ENCODE data around the gene OBSCN.

OBSCN gene, protein sequence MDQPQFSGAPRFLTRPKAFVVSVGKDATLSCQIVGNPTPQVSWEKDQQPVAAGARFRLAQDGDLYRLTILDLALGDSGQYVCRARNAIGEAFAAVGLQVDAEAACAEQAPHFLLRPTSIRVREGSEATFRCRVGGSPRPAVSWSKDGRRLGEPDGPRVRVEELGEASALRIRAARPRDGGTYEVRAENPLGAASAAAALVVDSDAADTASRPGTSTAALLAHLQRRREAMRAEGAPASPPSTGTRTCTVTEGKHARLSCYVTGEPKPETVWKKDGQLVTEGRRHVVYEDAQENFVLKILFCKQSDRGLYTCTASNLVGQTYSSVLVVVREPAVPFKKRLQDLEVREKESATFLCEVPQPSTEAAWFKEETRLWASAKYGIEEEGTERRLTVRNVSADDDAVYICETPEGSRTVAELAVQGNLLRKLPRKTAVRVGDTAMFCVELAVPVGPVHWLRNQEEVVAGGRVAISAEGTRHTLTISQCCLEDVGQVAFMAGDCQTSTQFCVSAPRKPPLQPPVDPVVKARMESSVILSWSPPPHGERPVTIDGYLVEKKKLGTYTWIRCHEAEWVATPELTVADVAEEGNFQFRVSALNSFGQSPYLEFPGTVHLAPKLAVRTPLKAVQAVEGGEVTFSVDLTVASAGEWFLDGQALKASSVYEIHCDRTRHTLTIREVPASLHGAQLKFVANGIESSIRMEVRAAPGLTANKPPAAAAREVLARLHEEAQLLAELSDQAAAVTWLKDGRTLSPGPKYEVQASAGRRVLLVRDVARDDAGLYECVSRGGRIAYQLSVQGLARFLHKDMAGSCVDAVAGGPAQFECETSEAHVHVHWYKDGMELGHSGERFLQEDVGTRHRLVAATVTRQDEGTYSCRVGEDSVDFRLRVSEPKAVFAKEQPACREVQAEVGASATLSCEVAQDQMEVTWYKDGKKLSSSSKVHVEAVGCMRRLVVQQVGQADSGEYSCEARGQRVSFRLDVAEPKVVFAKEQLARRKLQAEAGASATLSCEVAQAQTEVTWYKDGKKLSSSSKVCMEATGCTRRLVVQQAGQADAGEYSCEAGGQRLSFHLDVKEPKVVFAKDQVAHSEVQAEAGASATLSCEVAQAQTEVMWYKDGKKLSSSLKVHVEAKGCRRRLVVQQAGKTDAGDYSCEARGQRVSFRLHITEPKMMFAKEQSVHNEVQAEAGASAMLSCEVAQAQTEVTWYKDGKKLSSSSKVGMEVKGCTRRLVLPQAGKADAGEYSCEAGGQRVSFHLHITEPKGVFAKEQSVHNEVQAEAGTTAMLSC (N-terminal part only)

DNA sequence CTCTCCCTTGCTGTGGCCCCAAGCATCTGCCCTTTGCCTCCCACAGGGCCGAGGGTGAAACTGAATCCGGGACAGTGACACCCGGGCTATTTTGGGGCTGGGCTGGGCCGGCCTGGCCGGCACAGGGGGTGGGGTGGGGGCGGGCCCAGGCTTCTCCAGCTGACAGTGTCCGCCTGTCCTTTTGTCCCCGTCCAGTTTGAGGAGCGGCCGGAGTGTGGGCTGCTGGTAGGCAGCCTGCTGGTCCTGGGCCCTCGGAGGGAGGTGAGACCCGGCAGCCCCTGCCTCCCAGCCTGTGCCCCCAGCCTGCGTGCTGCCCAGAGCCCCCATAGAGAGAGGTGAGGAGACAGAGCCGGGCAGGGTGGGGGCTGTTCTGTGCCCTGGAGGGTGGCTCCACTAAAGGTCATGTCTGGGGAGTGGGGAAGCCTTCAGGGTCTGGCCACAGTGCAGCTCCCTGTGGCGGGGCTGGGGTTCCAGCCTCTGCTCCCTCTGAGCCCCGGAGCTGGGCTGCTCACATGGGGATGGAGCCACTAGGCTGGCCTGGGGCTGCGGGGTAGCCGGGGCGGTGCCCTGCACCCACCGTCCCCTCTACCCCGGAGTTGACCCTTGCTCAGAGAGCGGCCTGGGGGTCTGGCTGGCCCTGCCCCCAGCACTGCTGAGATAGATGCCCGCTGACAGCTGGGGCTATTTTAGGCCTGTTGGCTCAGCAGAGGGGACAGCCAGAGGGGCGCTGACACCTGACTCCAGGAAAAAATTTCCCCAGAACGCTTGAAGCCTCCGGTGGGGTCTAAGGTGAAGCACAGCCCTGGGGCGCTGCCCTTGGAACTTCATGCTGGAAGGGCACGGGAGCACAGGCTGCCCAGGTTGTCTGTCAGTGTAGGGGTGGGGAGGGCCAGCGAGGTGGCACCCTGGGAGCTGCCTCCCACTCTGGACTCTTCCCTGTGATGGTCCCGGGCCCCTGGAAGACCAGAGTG, at the start of gene OBSCN:
Gene OBSCN (plus strand): TSS at position 194 of the 971 bp plus-strand sequence. CDS start 3,740 bp downstream, outside the sequence.
- no peak for DNase-seq

GRCh38 chr1:228158151-228159007, 49.5 kb upstream of the OBSCN start:
- no peak for DNase-seq

GRCh38 chr1:228159008-228159665, 48.7 kb upstream of the OBSCN start:
- no peak for DNase-seq

DNA sequence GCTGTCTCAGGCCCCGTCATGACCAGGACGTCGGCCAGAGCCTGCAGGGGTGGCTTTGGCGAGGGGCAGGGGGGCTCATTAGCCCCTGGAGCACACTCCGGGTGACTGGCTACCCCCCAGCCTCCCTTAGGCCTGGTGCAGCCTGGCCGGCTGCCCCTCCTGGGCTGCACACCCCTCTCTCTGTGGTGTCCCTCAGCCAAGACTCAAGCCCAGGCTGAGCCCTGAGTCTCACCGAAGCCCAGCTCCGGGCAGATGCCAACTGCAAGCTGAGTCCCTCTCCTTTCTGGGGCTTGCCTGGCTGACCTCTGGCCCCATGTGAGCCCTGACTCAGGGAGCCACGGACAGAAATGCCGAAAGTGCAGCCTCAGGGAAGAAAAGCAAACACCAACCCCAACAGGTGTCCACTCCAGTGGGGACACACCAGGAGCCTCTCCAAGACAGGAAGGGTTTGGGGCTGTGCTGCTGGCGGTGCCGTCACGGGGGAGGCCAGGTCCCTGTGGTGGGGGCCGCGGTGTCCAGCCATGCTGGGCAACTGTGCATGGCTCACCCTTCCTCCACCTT, 47.6 kb upstream of the OBSCN start:
- no peak for DNase-seq

DNA sequence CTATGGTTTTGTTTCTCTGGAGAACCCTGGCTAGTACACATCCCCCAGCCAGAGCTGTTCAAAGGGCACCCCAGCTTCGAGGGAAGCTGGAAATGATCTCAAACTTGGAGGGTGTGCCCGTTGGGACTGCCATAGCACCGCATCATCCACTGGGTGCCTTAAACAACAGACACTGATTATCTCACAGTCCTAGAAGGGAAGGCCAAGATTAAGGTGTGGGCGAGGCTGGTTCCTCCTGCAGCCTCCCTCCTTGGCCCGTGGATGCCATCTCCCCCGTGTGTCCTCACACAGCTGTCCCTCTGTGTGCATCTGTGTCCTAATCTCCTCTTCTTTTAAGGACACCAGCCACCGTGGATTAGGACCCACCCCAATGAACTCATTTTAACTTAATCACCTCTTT, 46.5 kb upstream of the OBSCN start:
- no peak for DNase-seq

GRCh38 chr1:228161866-228162265, 46.0 kb upstream of the OBSCN start:
- DNase-seq: no peak

DNA sequence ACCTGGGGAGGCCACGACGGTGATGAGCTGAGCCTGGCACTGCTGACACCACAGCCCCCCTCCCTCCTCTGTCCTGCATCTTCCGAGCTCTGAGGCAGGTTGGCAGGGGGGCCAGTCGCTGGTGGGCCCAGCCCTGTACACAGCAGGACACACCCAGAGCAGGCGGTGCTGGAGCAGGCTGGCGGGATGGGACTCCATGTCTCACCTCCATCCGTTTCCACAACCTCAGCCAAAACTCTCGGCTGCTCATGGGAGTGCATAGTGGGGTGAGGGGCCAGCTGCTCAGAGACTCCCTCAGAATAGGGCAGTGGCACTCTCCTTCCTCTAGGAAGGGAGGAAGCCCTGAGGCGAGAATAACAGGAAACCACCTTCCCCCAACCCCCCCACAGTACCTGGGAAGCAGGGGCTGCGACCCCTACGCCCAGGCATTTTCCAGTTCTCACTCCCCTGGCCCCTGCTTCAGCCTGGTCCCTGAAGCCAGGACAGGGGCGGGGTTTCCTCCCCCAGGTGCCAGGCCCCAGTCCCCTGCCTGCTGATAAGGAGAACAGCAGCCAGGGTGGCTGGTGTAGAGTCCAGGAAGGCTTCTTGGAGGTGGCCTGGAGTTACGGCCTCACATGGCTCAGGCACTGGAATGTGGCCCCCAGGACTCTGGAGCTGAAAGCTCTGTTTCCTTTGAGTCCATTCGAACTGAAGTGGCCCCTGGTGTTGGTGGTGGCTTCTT, 45.4 kb upstream of the OBSCN start:
- no peak for DNase-seq

GRCh38 chr1:228163007-228163753, 44.7 kb upstream of the OBSCN start:
- DNase-seq: no peak

DNA sequence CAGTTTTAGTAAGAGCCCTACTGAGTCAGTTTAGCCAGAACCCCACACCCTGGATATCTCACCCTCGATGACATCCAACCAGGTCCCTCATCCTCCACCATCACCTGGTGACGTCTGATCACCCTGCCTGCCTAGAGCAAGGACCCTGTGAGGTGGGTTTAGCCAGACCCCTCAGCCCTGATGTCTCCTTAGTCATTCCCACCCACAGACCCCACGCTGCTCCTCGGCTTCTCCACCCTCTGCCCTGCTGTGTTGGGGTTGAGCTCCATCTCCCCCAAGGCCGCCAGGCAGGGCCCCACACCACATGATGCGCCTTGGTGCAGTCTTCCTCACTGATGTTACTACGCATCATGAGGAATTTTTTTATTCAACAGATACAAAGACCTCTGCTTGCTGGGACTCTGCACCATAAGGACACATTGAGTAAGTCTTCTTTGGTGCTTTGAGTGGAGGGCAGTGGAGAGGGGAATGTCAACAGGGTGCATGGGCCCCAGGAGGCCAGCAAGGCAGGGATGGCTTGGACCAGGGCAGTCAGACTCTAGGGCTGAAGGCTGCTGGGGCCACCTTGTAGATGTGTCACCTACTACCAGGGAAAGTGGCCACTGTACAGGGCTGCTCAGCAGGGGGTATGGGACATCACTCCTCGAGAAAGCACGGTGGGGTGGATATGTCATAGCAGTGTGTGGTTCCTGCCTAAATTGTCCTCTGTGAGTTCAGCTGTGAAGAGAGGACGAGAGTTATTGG, 43.9 kb upstream of the OBSCN start:
- DNase-seq: no peak

GRCh38 chr1:228164561-228165371, 43.1 kb upstream of the OBSCN start:
- DNase-seq: peak; percentile 53

DNA sequence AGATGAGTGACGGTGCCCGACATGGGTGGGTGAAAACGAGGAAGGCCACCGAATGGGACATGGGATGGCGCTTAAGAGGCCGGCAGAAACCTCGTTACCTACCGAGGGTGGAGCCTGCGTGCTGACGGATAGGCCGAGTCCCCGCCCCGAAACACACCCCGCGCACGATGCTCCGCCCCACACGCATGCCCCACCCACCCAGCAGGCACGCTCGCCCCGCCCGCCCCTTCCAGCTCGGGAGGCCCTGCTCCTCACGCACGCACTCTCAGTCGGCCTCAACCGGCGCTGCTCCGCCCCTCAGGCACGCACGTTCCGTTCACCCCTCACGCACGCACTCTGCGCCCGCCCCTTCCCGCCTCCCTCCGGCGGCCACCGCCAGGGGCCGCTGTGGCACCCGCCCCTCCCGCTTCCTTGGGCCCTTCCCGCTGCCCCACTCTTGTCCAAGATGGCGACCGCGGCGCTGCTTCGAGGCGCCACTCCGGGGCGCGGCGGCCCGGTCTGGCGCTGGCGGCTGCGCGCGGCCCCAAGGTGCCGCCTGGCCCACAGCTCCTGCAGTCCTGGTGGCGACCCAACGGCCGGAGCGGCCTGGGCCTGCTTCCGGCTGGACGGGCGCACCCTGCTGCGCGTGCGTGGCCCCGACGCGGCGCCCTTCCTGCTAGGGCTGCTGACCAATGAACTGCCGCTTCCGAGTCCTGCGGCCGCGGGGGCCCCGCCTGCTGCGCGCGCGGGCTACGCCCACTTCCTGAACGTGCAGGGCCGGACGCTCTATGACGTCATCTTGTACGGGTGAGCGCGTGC, 42.3 kb upstream of the OBSCN start, which contains the start of gene IBA57:
Gene IBA57 (plus strand): TSS at position 433 of the 798 bp plus-strand sequence. CDS start 13 bp downstream, at position 446.
- DNase-seq: peak; percentile 99

DNA sequence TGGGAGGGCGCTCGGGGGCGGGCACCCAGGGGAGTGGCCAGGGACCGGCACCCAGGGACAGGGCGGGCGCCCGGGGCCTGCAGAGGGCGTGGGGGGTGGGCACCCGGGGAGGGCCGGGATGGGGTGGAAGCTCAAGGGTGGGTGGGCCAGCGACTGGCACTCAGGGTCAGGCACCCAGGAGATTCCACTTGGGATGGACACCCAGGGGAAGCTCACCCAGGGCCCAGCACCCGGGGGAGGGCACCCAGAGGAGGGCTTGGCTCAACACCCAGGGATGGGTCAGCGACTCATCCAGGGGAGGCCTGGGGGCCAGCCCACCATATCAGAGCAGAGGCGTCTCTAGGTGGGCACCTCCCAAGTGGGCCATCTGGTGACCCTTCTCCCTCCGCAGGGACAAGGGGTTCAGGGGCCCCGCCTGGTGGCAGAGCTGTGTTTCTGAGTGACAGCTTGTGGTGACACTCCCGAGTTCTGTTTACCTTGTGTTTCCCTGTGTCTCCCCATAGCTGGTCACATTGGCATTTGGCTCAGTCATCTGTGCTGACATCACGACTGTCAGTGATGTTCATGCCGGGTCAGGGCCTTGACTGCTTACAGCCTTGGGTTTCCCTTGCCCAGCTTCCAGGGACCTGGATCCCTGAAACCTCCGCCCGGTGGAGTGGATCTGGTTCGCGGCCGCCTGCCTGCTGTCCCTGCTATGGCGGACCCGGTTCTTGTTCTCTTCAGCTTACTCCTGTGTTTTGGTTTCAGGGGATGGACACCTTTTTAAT, 41.5 kb upstream of the OBSCN start:
- peak; percentile 92 for DNase-seq

DNA sequence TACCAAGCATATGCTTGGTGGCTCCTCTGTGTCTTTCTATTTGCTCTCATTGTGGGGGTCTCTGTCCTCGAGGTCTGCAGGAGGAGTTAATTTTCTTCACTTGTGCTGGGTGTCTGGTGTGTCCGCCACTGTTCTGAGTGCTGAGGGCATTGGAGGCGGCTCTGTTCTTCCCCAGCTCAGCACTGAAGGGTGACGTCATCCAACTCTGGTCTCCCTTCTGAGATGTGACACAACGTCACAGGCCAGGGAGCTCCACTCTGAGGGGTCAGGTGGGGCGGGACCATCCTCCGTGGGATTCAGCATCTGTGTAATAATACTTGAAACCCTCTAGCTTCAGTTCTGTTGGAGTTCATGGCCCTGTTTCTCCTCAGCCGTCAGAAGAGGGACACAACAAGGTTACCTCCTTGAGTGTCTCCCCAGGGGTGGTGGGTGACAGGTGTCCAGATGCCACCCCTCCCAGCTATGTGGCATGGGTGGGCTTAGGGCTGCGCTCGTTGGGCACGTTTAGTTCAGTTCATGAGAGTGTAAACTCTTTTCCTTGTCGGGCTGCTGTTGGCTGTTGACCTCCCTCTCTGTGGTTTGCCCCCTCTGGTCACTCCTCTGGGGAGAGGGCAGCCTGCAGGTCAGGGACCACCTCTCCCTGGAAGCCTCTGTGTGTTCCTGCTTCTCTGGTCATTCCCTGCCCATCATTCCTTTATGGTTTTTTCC, 39.1 kb upstream of the OBSCN start:
- DNase-seq: no peak

- no peak for DNase-seq
Measured at GRCh38 chr1:228169345-228169744, 38.5 kb upstream of the OBSCN start.
